GM12892 (cell line): ENCODE measurements around the gene ERC1.

Experiments used
- POLR2A ChIP-seq: IDR thresholded peaks from 2 replicates; pipeline ENCODE4 v1.6.1; 2011; ENCODE audit warnings: low read depth, low read length, control low read depth
- POLR2AphosphoS5 ChIP-seq: IDR thresholded peaks from 2 replicates; pipeline ENCODE4 v1.6.1; 2011; ENCODE audit warnings: low read depth, low read length, control low read depth

GRCh38 chr12:1019283-1019682 lies 28.3 kb downstream of the ERC1 start:
- TF ChIP-seq POLR2A (no peak), POLR2AphosphoS5 (no peak)
